Astrocyte of the spinal cord (primary cell): Measurements from ENCODE around the gene C4BPA.

Source experiments
- DNase-seq: peaks from one replicate; pipeline ENCODE4 v3.0.0; 2011; ENCODE audit warnings: low read depth, low spot score
- H3K4me3 ChIP-seq: 2 replicates; pipeline ENCODE4 v1.5.1; 2011; ENCODE audit warnings: low read depth, mild to moderate bottlenecking, low read length, moderate library complexity
- CTCF ChIP-seq: IDR thresholded peaks from 2 replicates; pipeline ENCODE4 v1.5.1; 2012; ENCODE audit warnings: low read depth, mild to moderate bottlenecking, low read length, inconsistent platforms
- in situ Hi-C: cut with HindIII; loops from 2 replicates; pipeline ENCODE4 v1.10.0; 2017; ENCODE audit warnings: low sequenced_read_pairs

Gene C4BPA

GRCh38 chr1:207164086-207164485 lies 60.1 kb downstream of the C4BPA start:
- TF ChIP-seq CTCF, result no peak
- in situ Hi-C loops, result no loop called here

GRCh38 chr1:207172321-207172720 lies 68.3 kb downstream of the C4BPA start:
- in situ Hi-C loops, result no loop called here
- no peak overlapping the region for H3K4me3 ChIP-seq
- no peak for DNase-seq
- no peak for TF ChIP-seq CTCF

More at GRCh38 chr1:207164086-207164485, 60.1 kb downstream of the C4BPA start:
- no peak for DNase-seq
- H3K4me3 ChIP-seq, result no peak overlapping the region

GRCh38 chr1:207172885-207173284 lies 68.9 kb downstream of the C4BPA start:
- DNase-seq, result no peak
- TF ChIP-seq CTCF, result no peak
- in situ Hi-C loops, result no loop called here
- H3K4me3 ChIP-seq, result no peak overlapping the region

GRCh38 chr1:207173396-207173795 lies 69.4 kb downstream of the C4BPA start:
- DNase-seq, result no peak
- no peak for TF ChIP-seq CTCF
- no peak overlapping the region for H3K4me3 ChIP-seq

GRCh38 chr1:207174913-207175312 lies 70.9 kb downstream of the C4BPA start:
- H3K4me3 ChIP-seq, result no peak overlapping the region
- DNase-seq, result no peak
- in situ Hi-C loops, result no loop called here
- TF ChIP-seq CTCF, result no peak

More at GRCh38 chr1:207173396-207173795, 69.4 kb downstream of the C4BPA start:
- in situ Hi-C loops, result no loop called here

- in situ Hi-C loops, result no loop called here
- DNase-seq, result no peak
- no peak overlapping the region for H3K4me3 ChIP-seq
- TF ChIP-seq CTCF, result no peak
These were observed 75.0 kb downstream of the C4BPA start for GRCh38 chr1:207179036-207179435.

GRCh38 chr1:207181847-207182246 lies 77.8 kb downstream of the C4BPA start:
- DNase-seq, result no peak

More at GRCh38 chr1:207181847-207182246, 77.8 kb downstream of the C4BPA start:
- no peak overlapping the region for H3K4me3 ChIP-seq
- TF ChIP-seq CTCF, result no peak
- in situ Hi-C loops, result no loop called here
